CD8-positive, alpha-beta memory T cell (primary cell): ENCODE data around the gene SPTBN4. TPM values are rescaled to one million over a fixed set of nuclear protein-coding genes. Genes with fewer than 3 reads are reported as not detected.

ENCODE experiments used
- CTCF ChIA-PET: fragments of 350-600 bp; sonication (Branson Sonifier 250); formaldehyde crosslinking; loops from one replicate; lab custom pipeline; 2021; ENCODE audit warnings: antibody characterized with exemption; lab: Charles Lee
- POLR2A ChIA-PET: fragments of 350-600 bp; sonication (Branson Sonifier 250); formaldehyde crosslinking; loops from one replicate; lab custom pipeline; 2021; ENCODE audit warnings: antibody characterized with exemption; lab: Charles Lee
- DNase-seq, 5 donors: peaks; one replicate each; pipeline versions ENCODE4 v3.0.0 to v3.0.0-alpha.2; 2020 to 2022; ENCODE audit warnings: mixed read lengths in 1 of 5
- H3K27ac ChIP-seq: one replicate; pipeline ENCODE4 v1.7.0; 2013; ENCODE audit warnings: low read depth, mild to moderate bottlenecking, low read length, moderate library complexity
- H3K27me3 ChIP-seq: 2 replicates; pipeline ENCODE4 v1.7.0; 2013; ENCODE audit warnings: low read length, mild to moderate bottlenecking; ENCODE audit not compliant: insufficient read depth, poor library complexity, severe bottlenecking
- H3K36me3 ChIP-seq: 2 replicates; pipeline ENCODE4 v1.7.0; 2013; ENCODE audit warnings: mild to moderate bottlenecking, low read length, moderate library complexity; ENCODE audit not compliant: insufficient read depth
- H3K4me1 ChIP-seq: 2 replicates; pipeline ENCODE4 v1.7.0; 2013; ENCODE audit warnings: mild to moderate bottlenecking, low read length, moderate library complexity; ENCODE audit not compliant: insufficient read depth
- H3K4me3 ChIP-seq: 2 replicates; pipeline ENCODE4 v1.7.0; 2013; ENCODE audit warnings: mild to moderate bottlenecking, low read length
- H3K9me3 ChIP-seq: 2 replicates; pipeline ENCODE4 v1.7.0; 2013; ENCODE audit warnings: mild to moderate bottlenecking, low read length
- H3K27ac Mint-ChIP-seq, 8 donors: one replicate each; pipeline ENCODE4 v1.8.0; 2020 to 2021; ENCODE audit warnings: mixed read lengths in 8 of 8, mild to moderate bottlenecking in 6 of 8, inconsistent platforms in 3 of 8, moderate library complexity in 3 of 8
- H3K27me3 Mint-ChIP-seq, 2 donors: one replicate each; pipeline ENCODE4 v1.8.0; 2020 to 2021; ENCODE audit warnings: mixed read lengths in 2 of 2, mild to moderate bottlenecking in 1 of 2, moderate library complexity in 1 of 2
- H3K36me3 Mint-ChIP-seq, 3 donors: one replicate each; pipeline ENCODE4 v1.8.0; 2020 to 2021; ENCODE audit warnings: mixed read lengths in 3 of 3, inconsistent platforms in 1 of 3, mild to moderate bottlenecking in 1 of 3
- H3K4me1 Mint-ChIP-seq, 3 donors: one replicate each; pipeline ENCODE4 v1.8.0; 2020 to 2021; ENCODE audit warnings: mixed read lengths in 3 of 3, inconsistent platforms in 1 of 3, mild to moderate bottlenecking in 1 of 3
- H3K4me3 Mint-ChIP-seq, 7 donors: one replicate each; pipeline ENCODE4 v1.8.0; 2020 to 2021; ENCODE audit warnings: mixed read lengths in 7 of 7, mild to moderate bottlenecking in 6 of 7, moderate library complexity in 4 of 7, inconsistent platforms in 2 of 7
- H3K9me3 Mint-ChIP-seq, 5 donors: one replicate each; pipeline ENCODE4 v1.8.0; 2020 to 2022; ENCODE audit warnings: mixed read lengths in 5 of 5, mild to moderate bottlenecking in 3 of 5, moderate library complexity in 2 of 5, inconsistent platforms in 1 of 5
- polyA plus RNA-seq: library from polyadenylated mRNA; unstranded; fragments of 300-500 nt; fragmentation: Illumina TruSeq; gene quantifications from one replicate; pipeline ENCODE4 v1.2.3, GENCODE V29; 2021
- total RNA-seq, 2 experiments: library from RNA; stranded (reverse); gene quantifications; one replicate each; pipeline ENCODE4 v1.2.3, GENCODE V29; 2021

Gene SPTBN4
- total and polyA plus RNA-seq, 3 experiments from 2014 or later: 0.49 to 1.2 TPM; not detected in 1

DNA sequence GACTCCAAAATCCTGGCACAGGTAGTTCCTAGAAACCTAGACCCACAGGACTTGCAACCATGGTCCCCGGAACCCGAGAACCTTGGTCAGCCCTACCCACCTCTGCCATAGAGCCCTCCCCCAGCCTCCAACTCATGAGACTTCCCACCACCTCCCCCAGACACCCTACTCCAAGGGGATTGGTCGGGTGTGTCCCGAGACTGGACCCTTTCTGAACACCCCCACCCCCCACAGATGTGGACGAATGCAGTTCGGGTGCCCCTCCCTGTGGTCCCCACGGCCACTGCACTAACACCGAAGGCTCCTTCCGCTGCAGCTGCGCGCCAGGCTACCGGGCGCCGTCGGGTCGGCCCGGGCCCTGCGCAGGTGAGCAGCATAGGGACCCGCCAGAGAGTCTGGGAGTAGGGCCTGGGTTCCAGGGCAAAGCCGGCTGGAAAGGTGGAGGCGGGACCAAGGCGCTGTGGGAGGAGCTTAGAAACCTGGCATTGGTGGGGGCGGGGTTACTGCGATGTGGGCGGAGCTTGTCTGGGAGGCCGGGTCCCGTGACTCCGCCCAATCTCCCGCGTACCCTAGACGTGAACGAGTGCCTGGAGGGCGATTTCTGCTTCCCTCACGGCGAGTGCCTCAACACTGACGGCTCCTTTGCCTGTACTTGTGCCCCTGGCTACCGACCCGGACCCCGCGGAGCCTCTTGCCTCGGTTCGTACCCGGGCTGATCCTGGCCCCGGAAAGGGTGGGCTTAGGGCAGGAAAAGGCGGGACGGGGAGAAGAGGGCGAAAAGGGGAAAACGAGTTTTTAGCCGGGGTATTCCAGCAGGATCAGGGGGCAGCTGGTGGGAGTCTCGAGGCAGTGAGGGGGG, 146.3 kb downstream of the SPTBN4 start:
- peak overlapping the region; percentile 88 to 98 (median 94) for H3K4me3 Mint-ChIP-seq
- Histone ChIP-seq H3K36me3 (peaks cover 3% of the 10 kb centered on the region), H3K27me3 (no peaks in the 10 kb centered on the region), H3K27ac (peak overlapping the region; percentile 74), H3K9me3 (no peaks in the 10 kb centered on the region), H3K4me3 (peak overlapping the region; percentile 85), H3K4me1 (peaks cover 51% of the 10 kb centered on the region)
- peak overlapping the region; percentile 80 to 96 (median 95) for H3K27ac Mint-ChIP-seq
- peaks cover 0 to 14% (median 2%) of the 10 kb centered on the region in 3 donors for H3K36me3 Mint-ChIP-seq
- POLR2A ChIA-PET: interaction anchor here (0.6 to 4.3 kb wide), 2 partner anchors 9 to 151 kb away, joined by 4 to 26 read pairs; no protein-coding TSS in a partner anchor
- peak; percentile 47 to 71 (median 63) for DNase-seq
- CTCF ChIA-PET: interaction anchor here (1.0 to 1.4 kb wide), 3 partner anchors 9 to 22 kb away, joined by 4 to 5 read pairs (median 5); no protein-coding TSS in a partner anchor
- no peaks in the 10 kb centered on the region for H3K9me3 Mint-ChIP-seq
- H3K4me1 Mint-ChIP-seq: peaks cover 47 to 72% (median 49%) of the 10 kb centered on the region in 3 donors
- no peaks in the 10 kb centered on the region for H3K27me3 Mint-ChIP-seq

GRCh38 chr19:40613690-40614621, 147.2 kb downstream of the SPTBN4 start:
- CTCF ChIA-PET: interaction anchor here (1.0 to 1.4 kb wide), 3 partner anchors 10 to 21 kb away, joined by 4 to 5 read pairs (median 5); no protein-coding TSS in a partner anchor
- no peaks in the 10 kb centered on the region for H3K27me3 Mint-ChIP-seq
- peaks cover 3% of the 10 kb centered on the region for H3K36me3 ChIP-seq
- H3K27ac ChIP-seq: peak overlapping the region; percentile 74
- POLR2A ChIA-PET: interaction anchor here (0.6 to 4.3 kb wide), 2 partner anchors 10 to 151 kb away, joined by 4 to 26 read pairs; no protein-coding TSS in a partner anchor
- H3K27ac Mint-ChIP-seq: peak overlapping the region; percentile 80 to 97 (median 96)
- peaks cover 42% of the 10 kb centered on the region for H3K4me1 ChIP-seq
- peaks cover 43 to 67% (median 44%) of the 10 kb centered on the region in 3 donors for H3K4me1 Mint-ChIP-seq
- peak overlapping the region; percentile 88 to 98 (median 94) for H3K4me3 Mint-ChIP-seq
- peak overlapping the region; percentile 85 for H3K4me3 ChIP-seq
- H3K36me3 Mint-ChIP-seq: peaks cover 0 to 20% (median 2%) of the 10 kb centered on the region in 3 donors
- peak; percentile 79 to 86 (median 83) for DNase-seq
- no peaks in the 10 kb centered on the region for H3K27me3 ChIP-seq
- H3K9me3 Mint-ChIP-seq: no peaks in the 10 kb centered on the region
- H3K9me3 ChIP-seq: no peaks in the 10 kb centered on the region

DNA sequence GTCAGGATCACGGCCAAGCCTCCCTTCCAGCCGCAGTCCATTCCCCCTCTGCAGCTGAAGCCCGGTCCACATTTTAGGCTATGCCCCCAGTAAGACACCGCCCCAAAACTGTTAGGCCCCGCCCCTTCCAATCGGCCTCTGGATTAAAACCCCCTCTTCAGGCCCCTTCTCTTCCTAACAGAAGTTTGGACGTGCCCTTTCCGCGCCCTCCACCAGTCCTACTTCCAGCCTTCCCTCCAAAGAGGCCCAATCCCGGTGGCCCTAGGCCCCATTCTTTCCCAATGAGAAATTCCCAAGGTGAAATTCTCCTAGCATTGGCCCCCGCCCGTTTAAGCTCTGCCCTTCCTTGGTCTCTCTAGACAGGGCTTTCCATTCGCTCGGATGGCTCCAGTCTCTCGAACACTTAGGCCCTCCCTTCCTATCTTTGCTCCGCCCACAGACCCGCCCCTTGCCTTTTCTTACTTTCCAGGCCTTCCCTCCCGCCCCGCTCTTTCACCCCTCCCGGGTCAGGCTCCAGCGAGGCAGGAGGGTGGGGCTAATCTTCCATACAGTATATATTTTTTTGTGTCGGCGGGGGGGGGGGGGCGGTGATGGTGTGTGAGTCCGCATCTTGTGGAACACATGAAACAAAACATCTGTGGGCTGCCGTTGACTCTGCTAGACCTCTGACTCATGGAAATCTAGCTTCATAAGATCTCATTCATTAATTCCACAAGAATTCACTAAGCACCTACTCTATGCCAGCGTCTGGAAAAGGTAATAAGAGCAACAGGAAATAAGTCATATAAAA, 148.0 kb downstream of the SPTBN4 start:
- no peaks in the 10 kb centered on the region for H3K27me3 Mint-ChIP-seq
- CTCF ChIA-PET: interaction anchor here (0.6 to 7.3 kb wide), 4 partner anchors 12 to 530 kb away, joined by 3 to 58 read pairs (median 5); partner anchors contain the start of gene LTBP4

DNA sequence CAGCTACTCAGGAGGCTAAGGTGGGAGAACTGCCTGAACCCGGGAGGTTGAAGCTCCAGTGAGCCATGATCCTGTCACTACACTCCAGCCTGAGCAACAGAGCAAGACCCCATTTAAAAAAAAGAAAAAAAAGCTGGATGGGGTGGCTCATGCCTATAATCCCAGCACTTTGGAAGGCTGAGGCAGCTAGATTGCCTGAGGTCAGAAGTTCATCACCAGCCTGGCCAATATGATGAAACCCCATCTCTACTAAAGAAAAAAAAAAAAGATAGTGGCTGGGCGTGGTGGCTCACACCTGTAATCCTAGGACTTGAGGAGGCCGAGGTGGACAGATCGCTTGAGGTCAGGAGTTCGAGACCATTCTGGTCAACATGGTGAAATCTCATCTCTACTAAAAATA, 149.4 kb downstream of the SPTBN4 start:
- Histone ChIP-seq H3K9me3 (no peaks in the 10 kb centered on the region), H3K4me1 (peaks cover 21% of the 10 kb centered on the region), H3K27me3 (no peaks in the 10 kb centered on the region), H3K36me3 (peaks cover 11% of the 10 kb centered on the region), H3K4me3 (no peak overlapping the region), H3K27ac (no peak overlapping the region)
- Mint-ChIP-seq H3K36me3 (peaks cover 6 to 34% (median 12%) of the 10 kb centered on the region in 3 donors), H3K27me3 (no peaks in the 10 kb centered on the region), H3K4me3 (peak overlapping the region in 1 of 7 donors; percentile 27), H3K4me1 (peaks cover 24 to 44% (median 28%) of the 10 kb centered on the region in 3 donors), H3K9me3 (no peaks in the 10 kb centered on the region), H3K27ac (peak overlapping the region in 2 of 8 donors; percentile 29 to 51)
- ChIA-PET CTCF (interaction anchor here (0.8 to 7.3 kb wide), 4 partner anchors 11 to 190 kb away, joined by 3 to 58 read pairs (median 5); partner anchors contain the start of gene LTBP4), POLR2A (interaction anchor here (0.7 to 4.3 kb wide), 2 partner anchors 12 to 1726 kb away, joined by 3 to 26 read pairs; no protein-coding TSS in a partner anchor)
- no peak for DNase-seq

More for the DNA sequence above, 148.0 kb downstream of the SPTBN4 start:
- Mint-ChIP-seq H3K36me3 (peaks cover 6 to 28% (median 9%) of the 10 kb centered on the region in 3 donors), H3K9me3 (no peaks in the 10 kb centered on the region), H3K4me3 (peak overlapping the region; percentile 88 to 98 (median 94)), H3K27ac (peak overlapping the region; percentile 80 to 97 (median 92)), H3K4me1 (peaks cover 37 to 58% (median 40%) of the 10 kb centered on the region in 3 donors)
- Histone ChIP-seq H3K9me3 (no peaks in the 10 kb centered on the region), H3K4me3 (peak overlapping the region; percentile 85), H3K27me3 (no peaks in the 10 kb centered on the region), H3K4me1 (peaks cover 34% of the 10 kb centered on the region), H3K36me3 (peaks cover 8% of the 10 kb centered on the region), H3K27ac (peak overlapping the region; percentile 74)
- POLR2A ChIA-PET: interaction anchor here (0.6 to 4.3 kb wide), 2 partner anchors 10 to 194 kb away, joined by 15 to 26 read pairs; no protein-coding TSS in a partner anchor
- peak in 4 of 5 donors; percentile 59 to 83 (median 74) for DNase-seq

- Mint-ChIP-seq H3K4me3 (no peak overlapping the region), H3K27ac (no peak overlapping the region), H3K36me3 (peaks cover 6 to 40% (median 16%) of the 10 kb centered on the region in 3 donors), H3K27me3 (no peaks in the 10 kb centered on the region), H3K9me3 (no peaks in the 10 kb centered on the region), H3K4me1 (peaks cover 24 to 37% (median 25%) of the 10 kb centered on the region in 3 donors)
- Histone ChIP-seq H3K4me1 (peaks cover 17% of the 10 kb centered on the region), H3K36me3 (peaks cover 12% of the 10 kb centered on the region), H3K27me3 (no peaks in the 10 kb centered on the region), H3K4me3 (no peak overlapping the region), H3K9me3 (no peaks in the 10 kb centered on the region), H3K27ac (no peak overlapping the region)
- POLR2A ChIA-PET: interaction anchor here (0.7 to 4.3 kb wide), 2 partner anchors 13 to 1725 kb away, joined by 3 to 26 read pairs; no protein-coding TSS in a partner anchor
- CTCF ChIA-PET: interaction anchor here (1.2 to 7.3 kb wide), 2 partner anchors 12 to 18 kb away, joined by 4 to 58 read pairs; no protein-coding TSS in a partner anchor
- no peak for DNase-seq
Observed at GRCh38 chr19:40616941-40617340, 150.1 kb downstream of the SPTBN4 start.

DNA sequence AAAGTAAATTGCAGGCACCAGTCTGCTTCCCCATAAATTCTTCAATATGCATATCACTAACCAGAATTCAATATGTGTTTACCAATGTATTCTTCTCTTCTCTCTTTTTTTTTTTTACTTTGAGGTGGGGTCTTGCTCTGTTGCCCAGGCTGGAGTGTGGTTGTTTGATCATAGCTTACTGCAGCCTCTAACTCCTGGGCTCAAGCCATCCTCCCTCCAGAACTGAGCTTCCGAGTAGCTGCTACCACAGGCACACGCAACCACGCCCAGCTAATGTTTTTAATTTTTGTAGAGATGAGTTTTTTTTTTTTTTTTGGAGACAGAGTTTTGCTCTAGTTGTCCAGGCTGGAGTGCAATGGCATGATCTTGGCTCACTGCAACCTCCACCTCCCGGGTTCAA, 151.2 kb downstream of the SPTBN4 start:
- POLR2A ChIA-PET: no interaction called here
- H3K9me3 Mint-ChIP-seq: no peaks in the 10 kb centered on the region
- no peaks in the 10 kb centered on the region for H3K9me3 ChIP-seq

More for the DNA sequence above, 151.2 kb downstream of the SPTBN4 start:
- Histone ChIP-seq H3K27ac (no peak overlapping the region), H3K36me3 (peaks cover 12% of the 10 kb centered on the region), H3K4me3 (no peak overlapping the region), H3K27me3 (no peaks in the 10 kb centered on the region), H3K4me1 (peaks cover 12% of the 10 kb centered on the region)
- peaks cover 15 to 27% (median 17%) of the 10 kb centered on the region in 3 donors for H3K4me1 Mint-ChIP-seq
- H3K27me3 Mint-ChIP-seq: no peaks in the 10 kb centered on the region
- H3K27ac Mint-ChIP-seq: peak overlapping the region in 1 of 8 donors; percentile 15
- CTCF ChIA-PET: interaction anchor here (0.8 to 7.3 kb wide), 2 partner anchors 13 to 17 kb away, joined by 3 to 58 read pairs; no protein-coding TSS in a partner anchor
- H3K4me3 Mint-ChIP-seq: no peak overlapping the region
- H3K36me3 Mint-ChIP-seq: peaks cover 6 to 48% (median 16%) of the 10 kb centered on the region in 3 donors
- DNase-seq: no peak
